ENCODE data around the gene FGG.
"Not testable (repeated sequence)": the region's sequence is repeated elsewhere in the genome, so short reads cannot be mapped to it uniquely, and the experiment has no call there.

Gene FGG

GRCh38 chr4:154611833-154612232 is 623 bp downstream of the FGG start:
- DNase-seq (ENCODE audit: low read depth in 2 of 2) = no peak

- no peak for DNase-seq (ENCODE audit: low read depth in 2 of 2)
Observed at GRCh38 chr4:154610582-154610981, 1.9 kb downstream of the FGG start.

GRCh38 chr4:154609532-154609931 is 2.9 kb downstream of the FGG start:
- DNase-seq (ENCODE audit: low read depth in 2 of 2) = no peak

- no peak for DNase-seq (ENCODE audit: low read depth in 2 of 2)
Observed at GRCh38 chr4:154608361-154609252, 3.8 kb downstream of the FGG start.

- DNase-seq (ENCODE audit: low read depth in 2 of 2) = no peak
Observed at GRCh38 chr4:154606728-154607723, 5.4 kb downstream of the FGG start.

GRCh38 chr4:154604696-154605200 is 7.7 kb downstream of the FGG start:
- no peak for DNase-seq (ENCODE audit: low read depth in 2 of 2)

- no peak for DNase-seq (ENCODE audit: low read depth in 2 of 2)
Observed at GRCh38 chr4:154603033-154603943, 9.2 kb downstream of the FGG start.

- DNase-seq (ENCODE audit: low read depth in 2 of 2) = no peak
Observed at GRCh38 chr4:154602404-154603020, 9.9 kb downstream of the FGG start.

GRCh38 chr4:154597798-154598774 is 14.4 kb downstream of the FGG start:
- no peak for DNase-seq (ENCODE audit: low read depth in 2 of 2)

GRCh38 chr4:154597281-154597680 is 15.2 kb downstream of the FGG start:
- not testable (repeated sequence) for DNase-seq (ENCODE audit: low read depth in 2 of 2)

GRCh38 chr4:154595807-154596206 is 16.6 kb downstream of the FGG start:
- no peak for DNase-seq (ENCODE audit: low read depth in 2 of 2)

- not testable (repeated sequence) for DNase-seq (ENCODE audit: low read depth in 2 of 2)
Observed at GRCh38 chr4:154594343-154594742, 18.1 kb downstream of the FGG start.

GRCh38 chr4:154593868-154594267 is 18.6 kb downstream of the FGG start:
- DNase-seq (ENCODE audit: low read depth in 2 of 2) = no peak

- no peak for DNase-seq (ENCODE audit: low read depth in 2 of 2)
Observed at GRCh38 chr4:154591890-154592289, 20.6 kb downstream of the FGG start.

- DNase-seq (ENCODE audit: low read depth in 2 of 2) = no peak
Observed at GRCh38 chr4:154590329-154591006, 22.0 kb downstream of the FGG start, which contains the start of gene FGA. Gene FGA (minus strand): TSS chr4:154590742. CDS start chr4:154590687, 55 bp downstream.

GRCh38 chr4:154589296-154590197 is 22.9 kb downstream of the FGG start:
- no peak for DNase-seq (ENCODE audit: low read depth in 2 of 2)

GRCh38 chr4:154588198-154588597 is 24.3 kb downstream of the FGG start:
- no peak for DNase-seq (ENCODE audit: low read depth in 2 of 2)
